Breast epithelium (tissue), 4 donors: Measurements from ENCODE around the gene ZNF253. TPM values are rescaled to one million over a fixed set of nuclear protein-coding genes. Genes with fewer than 3 reads are reported as not detected.
"Not testable (repeated sequence)": the region's sequence is repeated elsewhere in the genome, so short reads cannot be mapped to it uniquely, and the experiment has no call there.

ENCODE experiments used
- DNase-seq, 2 donors: peaks; one replicate each; pipeline ENCODE4 v3.0.0-alpha.2; 2019; ENCODE audit warnings: low spot score in 2 of 2
- H3K27ac ChIP-seq, 2 donors: fragments of 200-600 bp; sonication (generic) in 1 of 2; one replicate each; pipeline ENCODE4 v1.5.1; 2016 to 2019; ENCODE audit warnings: mild to moderate bottlenecking in 1 of 2
- H3K27me3 ChIP-seq, 2 donors: fragments of 200-600 bp; sonication (generic) in 1 of 2; one replicate each; pipeline versions ENCODE4 v1.5.1 to v1.6.0; 2017 to 2019; ENCODE audit warnings: control low read depth in 1 of 2, mild to moderate bottlenecking in 1 of 2
- H3K36me3 ChIP-seq: fragments of 200-600 bp; one replicate; pipeline ENCODE4 v1.5.1; 2019
- H3K4me1 ChIP-seq, 2 donors: fragments of 200-600 bp; sonication (generic); one replicate each; pipeline ENCODE4 v1.5.1; 2016 to 2019; ENCODE audit warnings: control low read depth in 1 of 2
- H3K4me3 ChIP-seq, 3 donors: fragments of 200-600 bp; sonication (generic); 1 replicate in 2 of 3; 2 replicates in 1 of 3; pipeline ENCODE4 v1.5.1; 2016 to 2019; ENCODE audit warnings: mild to moderate bottlenecking in 3 of 3, moderate library complexity in 2 of 3
- H3K9me3 ChIP-seq, 2 donors: fragments of 200-600 bp; sonication (generic) in 1 of 2; one replicate each; pipeline ENCODE4 v1.5.1; 2016 to 2019; ENCODE audit warnings: control low read depth in 1 of 2
- POLR2A ChIP-seq: fragments of 450-650 bp; IDR thresholded peaks from one replicate; pipeline ENCODE4 v1.6.1; 2016; ENCODE audit warnings: antibody characterized with exemption, mild to moderate bottlenecking, moderate library complexity
- POLR2AphosphoS5 ChIP-seq, 3 donors: sonication (generic); formaldehyde crosslinking; IDR thresholded peaks; one replicate each; pipeline ENCODE4 v1.6.1; 2017; ENCODE audit warnings: antibody characterized with exemption in 3 of 3
- intact Hi-C: fragments of 100-400 bp; cut with DNase I; formaldehyde crosslinking; loops from one replicate; pipeline ENCODE4 v1.15.1; 2023; ENCODE audit warnings: low total_unique reads
- total RNA-seq, 3 donors: library from RNA; depleted of rRNA; stranded (reverse); fragments of >200 nt; gene quantifications; one replicate each; pipeline ENCODE4 v1.1.0, GENCODE V29; 2016
- TF ChIP-seq, protein P1 (sequence below), 3 donors: fragments of 450-650 bp; IDR thresholded peaks; one replicate each; pipeline ENCODE4 v1.5.1; 2016 to 2017; ENCODE audit warnings: antibody characterized with exemption in 3 of 3, mild to moderate bottlenecking in 3 of 3, moderate library complexity in 3 of 3

ZNF253 gene
- total RNA-seq, 3 donors from 2014 or later = 6.4 to 25.6 (median 12.8) TPM

DNA sequence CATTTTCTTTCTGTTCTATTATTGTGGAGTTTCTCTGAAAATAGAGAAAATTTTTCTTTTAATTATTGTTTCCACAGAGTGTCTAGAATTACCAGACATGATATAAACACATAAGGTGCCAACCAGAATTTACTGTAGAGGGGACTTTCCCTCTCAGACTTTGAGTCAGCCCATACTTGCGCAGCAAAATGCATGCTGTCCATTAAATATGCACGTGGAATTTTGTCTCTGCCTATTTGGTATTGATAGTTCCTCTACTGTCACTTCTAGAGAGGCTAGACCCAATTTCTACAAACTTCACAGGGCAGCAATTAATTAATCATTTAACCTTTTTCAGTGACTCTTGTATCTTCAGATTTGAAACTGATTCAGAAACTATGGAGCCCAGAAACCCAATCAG is 44.0 kb downstream of the ZNF253 start:
- Histone ChIP-seq H3K27me3 (no peaks in the 10 kb centered on the region), H3K9me3 (no peaks in the 10 kb centered on the region), H3K4me1 (no peaks in the 10 kb centered on the region), H3K4me3 (no peak overlapping the region), H3K36me3 (no peaks in the 10 kb centered on the region), H3K27ac (no peak overlapping the region)
- TF ChIP-seq POLR2AphosphoS5 (IDR thresholded peaks at IDR 0.05) (no peak), POLR2A (no peak)
- TF ChIP-seq, protein P1, sequence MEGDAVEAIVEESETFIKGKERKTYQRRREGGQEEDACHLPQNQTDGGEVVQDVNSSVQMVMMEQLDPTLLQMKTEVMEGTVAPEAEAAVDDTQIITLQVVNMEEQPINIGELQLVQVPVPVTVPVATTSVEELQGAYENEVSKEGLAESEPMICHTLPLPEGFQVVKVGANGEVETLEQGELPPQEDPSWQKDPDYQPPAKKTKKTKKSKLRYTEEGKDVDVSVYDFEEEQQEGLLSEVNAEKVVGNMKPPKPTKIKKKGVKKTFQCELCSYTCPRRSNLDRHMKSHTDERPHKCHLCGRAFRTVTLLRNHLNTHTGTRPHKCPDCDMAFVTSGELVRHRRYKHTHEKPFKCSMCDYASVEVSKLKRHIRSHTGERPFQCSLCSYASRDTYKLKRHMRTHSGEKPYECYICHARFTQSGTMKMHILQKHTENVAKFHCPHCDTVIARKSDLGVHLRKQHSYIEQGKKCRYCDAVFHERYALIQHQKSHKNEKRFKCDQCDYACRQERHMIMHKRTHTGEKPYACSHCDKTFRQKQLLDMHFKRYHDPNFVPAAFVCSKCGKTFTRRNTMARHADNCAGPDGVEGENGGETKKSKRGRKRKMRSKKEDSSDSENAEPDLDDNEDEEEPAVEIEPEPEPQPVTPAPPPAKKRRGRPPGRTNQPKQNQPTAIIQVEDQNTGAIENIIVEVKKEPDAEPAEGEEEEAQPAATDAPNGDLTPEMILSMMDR (IDR thresholded peaks at IDR 0.05) = no peak
- DNase-seq = no peak
- intact Hi-C loops = no loop called here

DNA sequence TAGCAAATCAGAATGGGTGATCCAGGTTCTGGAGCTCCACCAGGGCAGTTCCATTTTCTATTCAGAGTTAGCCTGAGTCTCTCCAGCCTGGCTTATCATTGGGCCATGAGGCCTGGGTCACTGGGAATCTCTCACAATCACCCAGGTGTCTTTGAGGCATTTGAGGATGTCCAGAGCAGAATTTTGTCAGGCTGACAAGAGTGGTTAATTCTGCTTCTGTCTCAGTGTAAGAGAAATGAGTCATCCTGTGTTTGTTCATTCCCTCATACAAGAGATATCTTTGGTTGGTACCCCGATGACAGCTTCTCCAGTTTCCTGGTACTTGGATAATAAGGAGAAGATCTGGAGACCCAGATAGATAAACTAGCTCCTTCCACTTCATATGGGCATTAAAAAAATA is 45.5 kb downstream of the ZNF253 start:
- Histone ChIP-seq H3K36me3 (no peaks in the 10 kb centered on the region), H3K27ac (no peak overlapping the region), H3K9me3 (no peaks in the 10 kb centered on the region), H3K4me3 (no peak overlapping the region), H3K27me3 (no peaks in the 10 kb centered on the region), H3K4me1 (no peaks in the 10 kb centered on the region)
- DNase-seq = no peak
- intact Hi-C loops = no loop called here
- TF ChIP-seq POLR2AphosphoS5 (IDR thresholded peaks at IDR 0.05) (no peak), POLR2A (no peak)
- TF ChIP-seq, protein P1 (IDR thresholded peaks at IDR 0.05) = no peak

DNA sequence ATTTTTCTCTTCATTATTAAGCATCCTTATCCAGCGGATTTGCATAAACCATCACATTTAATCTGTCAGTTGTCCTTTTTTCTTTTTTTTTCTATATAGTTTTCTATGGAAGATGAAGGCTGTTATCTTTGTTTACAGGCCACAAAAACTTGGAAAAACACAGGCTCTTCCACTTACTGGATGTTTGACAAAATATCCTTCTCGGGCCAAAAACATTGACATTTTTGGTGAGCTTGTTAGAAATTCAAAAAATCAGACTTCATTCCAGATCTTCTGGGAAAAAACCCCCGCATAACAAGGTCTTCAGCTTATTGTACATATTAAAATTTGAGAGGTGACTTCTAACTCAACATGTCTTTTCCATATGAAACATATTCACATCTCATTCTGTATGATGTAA is 48.9 kb downstream of the ZNF253 start:
- Histone ChIP-seq H3K9me3 (no peaks in the 10 kb centered on the region), H3K27me3 (no peaks in the 10 kb centered on the region), H3K36me3 (no peaks in the 10 kb centered on the region), H3K4me1 (no peaks in the 10 kb centered on the region), H3K4me3 (no peak overlapping the region), H3K27ac (no peak overlapping the region)
- no peak for DNase-seq
- intact Hi-C loops = no loop called here
- no peak for TF ChIP-seq POLR2A
- TF ChIP-seq, protein P1 (IDR thresholded peaks at IDR 0.05) = no peak
- TF ChIP-seq POLR2AphosphoS5 (IDR thresholded peaks at IDR 0.05) = no peak

DNA sequence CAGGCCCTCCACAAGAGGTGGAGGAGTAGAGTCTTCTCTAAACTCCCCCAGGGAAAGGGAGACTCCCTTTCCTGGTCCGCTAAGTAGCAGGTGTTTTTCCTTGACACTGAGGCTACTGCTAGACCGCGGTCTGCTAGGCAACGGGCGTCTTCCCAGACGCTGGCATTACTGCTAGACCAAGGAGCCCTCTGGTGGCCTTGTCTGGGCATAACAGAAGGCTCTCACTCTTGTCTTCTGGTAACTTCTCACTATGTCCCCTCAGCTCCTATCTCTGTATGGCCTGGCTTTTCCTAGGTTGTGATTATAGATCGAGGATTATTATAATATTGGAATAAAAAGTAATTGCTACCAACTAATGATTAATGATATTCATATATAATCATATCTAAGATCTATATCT is 64.7 kb downstream of the ZNF253 start:
- H3K27ac ChIP-seq, H3K4me3 ChIP-seq, DNase-seq, H3K36me3 ChIP-seq, H3K27me3 ChIP-seq, intact Hi-C loops, H3K4me1 ChIP-seq: not testable (repeated sequence)
- H3K9me3 ChIP-seq = peaks cover 22 to 37% of the 10 kb centered on the region in 2 donors
- TF ChIP-seq, protein P1 (IDR thresholded peaks at IDR 0.05) = peak in 1 of 3 donors; percentile 30

DNA sequence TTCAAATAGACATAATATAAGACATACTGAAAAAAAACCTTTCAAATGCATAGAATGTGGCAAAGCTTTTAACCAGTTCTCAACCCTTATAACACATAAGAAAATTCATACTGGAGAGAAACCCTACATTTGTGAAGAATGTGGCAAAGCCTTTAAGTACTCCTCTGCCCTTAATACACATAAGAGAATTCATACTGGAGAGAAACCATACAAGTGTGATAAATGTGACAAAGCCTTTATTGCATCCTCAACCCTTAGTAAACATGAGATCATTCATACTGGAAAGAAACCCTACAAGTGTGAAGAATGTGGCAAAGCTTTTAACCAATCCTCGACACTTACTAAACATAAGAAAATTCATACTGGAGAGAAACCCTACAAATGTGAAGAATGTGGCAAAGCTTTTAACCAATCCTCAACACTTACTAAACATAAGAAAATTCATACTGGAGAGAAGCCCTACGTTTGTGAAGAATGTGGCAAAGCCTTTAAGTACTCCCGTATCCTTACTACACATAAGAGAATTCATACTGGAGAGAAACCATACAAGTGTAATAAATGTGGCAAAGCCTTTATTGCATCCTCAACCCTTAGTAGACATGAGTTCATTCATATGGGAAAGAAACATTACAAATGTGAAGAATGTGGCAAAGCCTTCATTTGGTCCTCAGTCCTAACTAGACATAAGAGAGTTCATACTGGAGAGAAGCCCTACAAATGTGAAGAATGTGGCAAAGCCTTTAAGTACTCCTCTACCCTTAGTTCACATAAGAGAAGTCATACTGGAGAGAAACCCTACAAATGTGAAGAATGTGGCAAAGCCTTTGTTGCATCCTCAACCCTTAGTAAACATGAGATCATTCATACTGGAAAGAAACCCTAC is 68.0 kb downstream of the ZNF253 start:
- peaks cover 32 to 44% of the 10 kb centered on the region in 2 donors for H3K9me3 ChIP-seq
- H3K4me1 ChIP-seq, H3K36me3 ChIP-seq, H3K27ac ChIP-seq, H3K4me3 ChIP-seq, H3K27me3 ChIP-seq, DNase-seq, intact Hi-C loops: not testable (repeated sequence)
